Measurements from ENCODE around the gene TMEM9.

Gene TMEM9

DNA sequence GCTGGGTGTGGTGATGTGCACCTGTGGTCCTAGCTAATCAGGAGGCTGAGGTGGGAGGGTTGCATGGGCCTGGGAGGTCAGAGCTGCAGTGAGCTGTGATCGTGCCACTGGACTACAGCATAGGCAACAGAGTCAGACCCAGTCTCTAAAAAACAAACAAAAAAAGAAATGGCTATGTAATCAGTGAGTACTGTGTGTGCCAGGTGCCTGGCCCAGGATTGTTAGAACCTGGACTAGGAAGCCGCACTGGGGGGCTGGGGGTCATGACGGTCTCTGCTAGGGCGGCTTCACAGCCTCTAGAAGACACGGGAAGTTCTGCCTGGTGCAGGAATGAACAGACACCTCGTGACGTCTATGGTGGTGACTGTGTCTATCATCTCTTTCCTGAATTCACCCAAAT lies 8.5 kb downstream of the TMEM9 start:
- no peak for DNase-seq (ENCODE audit: low read depth in 2 of 2, low spot score in 1 of 2)

DNA sequence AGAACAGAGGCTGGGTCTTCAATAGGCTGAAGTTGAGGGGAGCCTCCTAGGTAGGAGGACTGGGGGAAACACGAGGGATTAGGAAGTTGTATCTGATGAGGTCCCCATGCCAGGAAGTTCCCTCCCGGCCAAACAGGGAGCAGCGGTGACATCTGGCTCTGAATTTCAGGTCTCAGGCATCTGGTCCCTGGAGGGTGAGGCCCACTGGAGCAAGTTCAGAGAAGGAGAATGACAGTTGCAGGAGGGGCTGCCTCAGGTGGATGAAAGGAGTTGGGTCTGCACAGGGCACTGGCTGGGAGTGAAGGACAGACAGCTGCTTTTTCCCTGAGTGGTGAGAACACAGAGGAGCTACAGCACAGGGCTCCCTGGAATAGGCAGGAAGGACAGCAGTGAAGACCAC lies 9.1 kb downstream of the TMEM9 start:
- DNase-seq (ENCODE audit: low read depth in 2 of 2, low spot score in 1 of 2) = no peak

DNA sequence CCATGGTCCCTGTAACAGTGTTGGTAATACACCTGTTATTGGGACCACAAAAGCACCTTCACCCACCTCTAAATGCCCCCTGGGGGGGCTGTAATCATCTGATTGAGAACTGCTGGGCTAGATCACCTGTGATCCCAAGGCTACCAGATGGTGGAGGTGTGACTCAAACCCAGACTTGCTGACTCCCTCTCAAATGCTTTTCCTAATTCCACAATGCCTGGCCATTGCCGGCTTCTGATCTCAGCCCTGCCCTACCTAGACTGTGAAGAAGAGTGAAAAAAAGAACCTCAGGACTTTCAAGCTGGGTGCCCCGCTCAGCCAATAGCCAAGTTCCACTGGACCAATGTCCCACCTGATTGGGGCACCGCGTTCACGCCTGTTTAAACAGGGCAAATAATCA lies 9.6 kb downstream of the TMEM9 start:
- DNase-seq (ENCODE audit: low read depth in 2 of 2, low spot score in 1 of 2) = no peak

DNA sequence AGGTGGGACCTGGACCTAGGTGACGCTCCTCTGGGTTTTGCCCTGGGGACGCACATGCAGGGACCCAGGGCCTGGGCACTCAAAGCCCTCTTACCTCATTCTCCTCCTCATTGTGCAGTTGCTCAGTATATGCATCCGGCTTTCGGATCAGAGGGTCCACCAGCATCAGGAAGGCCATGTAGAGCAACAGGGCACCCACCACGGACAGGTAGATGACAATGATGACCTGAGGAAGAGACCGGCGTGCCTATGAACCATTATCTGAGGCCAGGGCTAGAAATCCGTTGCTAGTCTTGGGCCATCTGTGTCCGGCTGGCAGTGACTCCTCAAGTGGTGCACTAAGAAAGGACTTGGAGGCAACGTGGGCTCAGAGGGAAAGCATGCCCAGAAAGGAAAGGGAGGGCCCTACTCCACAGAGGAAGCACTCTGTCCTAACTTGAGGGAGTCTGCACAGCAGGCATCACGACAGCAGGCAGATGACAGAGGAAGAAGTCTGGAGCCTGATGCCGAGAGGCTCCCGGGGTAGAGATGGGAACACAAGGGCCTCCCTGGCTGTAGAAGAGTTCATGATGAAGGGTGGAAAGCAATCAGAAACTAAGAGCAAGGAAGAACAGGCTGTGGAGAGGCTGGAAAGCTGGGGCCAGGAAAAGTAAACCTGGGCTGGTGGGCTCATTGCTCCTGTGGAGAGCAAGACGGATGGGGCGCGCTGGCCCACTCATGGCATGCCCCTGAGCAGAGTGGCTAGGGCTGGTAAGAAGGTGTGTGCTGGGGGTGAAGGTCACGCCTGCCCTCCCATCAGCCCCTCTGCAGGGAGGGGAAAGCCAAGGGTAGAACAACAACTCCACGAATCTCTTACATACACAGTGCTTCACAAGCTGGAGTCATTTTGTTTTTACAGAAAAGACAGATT lies 10.3 kb downstream of the TMEM9 start:
- no peak for DNase-seq (ENCODE audit: low read depth in 2 of 2, low spot score in 1 of 2)

DNA sequence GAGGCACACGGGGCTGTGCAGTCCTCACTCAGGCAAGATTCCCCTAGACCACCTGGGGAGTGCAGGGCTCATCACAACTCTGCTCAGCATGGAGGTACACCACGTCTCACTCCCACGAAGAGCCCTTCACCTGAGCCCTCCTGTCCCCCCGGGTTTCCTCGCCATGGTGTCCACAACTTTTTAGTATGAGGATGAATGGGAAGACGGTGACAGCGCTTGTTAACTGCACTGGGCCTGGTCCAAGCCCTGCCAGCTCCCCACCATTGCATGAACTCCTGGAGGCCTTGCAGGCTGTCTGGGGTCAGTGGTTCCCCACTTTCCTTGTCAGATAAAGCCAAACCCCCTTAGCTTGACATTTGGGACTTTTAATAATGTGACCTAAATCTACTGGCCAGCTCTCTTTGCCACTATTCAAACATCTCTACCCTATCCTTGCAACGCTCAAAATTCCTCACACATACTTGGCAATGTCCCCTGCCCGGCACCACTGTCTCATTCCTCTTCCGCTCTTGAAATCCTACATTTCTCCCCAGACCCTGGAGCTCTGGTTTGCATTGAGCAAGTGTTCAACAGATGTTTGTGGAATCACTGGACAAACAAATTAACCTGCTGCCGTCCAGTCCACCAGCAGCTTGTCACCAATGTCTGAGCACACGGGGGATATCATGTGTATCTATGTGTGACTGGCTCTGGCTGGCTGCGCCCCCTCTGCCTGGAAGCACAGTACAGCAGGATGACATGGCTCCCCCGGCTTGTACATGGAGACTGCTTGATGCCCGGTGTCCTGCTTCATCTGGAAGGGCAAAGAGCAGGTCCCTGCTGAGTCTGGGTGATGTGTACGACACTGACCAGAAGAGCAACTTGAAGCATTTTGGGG lies 11.2 kb downstream of the TMEM9 start:
- no peak for DNase-seq (ENCODE audit: low read depth in 2 of 2, low spot score in 1 of 2)

DNA sequence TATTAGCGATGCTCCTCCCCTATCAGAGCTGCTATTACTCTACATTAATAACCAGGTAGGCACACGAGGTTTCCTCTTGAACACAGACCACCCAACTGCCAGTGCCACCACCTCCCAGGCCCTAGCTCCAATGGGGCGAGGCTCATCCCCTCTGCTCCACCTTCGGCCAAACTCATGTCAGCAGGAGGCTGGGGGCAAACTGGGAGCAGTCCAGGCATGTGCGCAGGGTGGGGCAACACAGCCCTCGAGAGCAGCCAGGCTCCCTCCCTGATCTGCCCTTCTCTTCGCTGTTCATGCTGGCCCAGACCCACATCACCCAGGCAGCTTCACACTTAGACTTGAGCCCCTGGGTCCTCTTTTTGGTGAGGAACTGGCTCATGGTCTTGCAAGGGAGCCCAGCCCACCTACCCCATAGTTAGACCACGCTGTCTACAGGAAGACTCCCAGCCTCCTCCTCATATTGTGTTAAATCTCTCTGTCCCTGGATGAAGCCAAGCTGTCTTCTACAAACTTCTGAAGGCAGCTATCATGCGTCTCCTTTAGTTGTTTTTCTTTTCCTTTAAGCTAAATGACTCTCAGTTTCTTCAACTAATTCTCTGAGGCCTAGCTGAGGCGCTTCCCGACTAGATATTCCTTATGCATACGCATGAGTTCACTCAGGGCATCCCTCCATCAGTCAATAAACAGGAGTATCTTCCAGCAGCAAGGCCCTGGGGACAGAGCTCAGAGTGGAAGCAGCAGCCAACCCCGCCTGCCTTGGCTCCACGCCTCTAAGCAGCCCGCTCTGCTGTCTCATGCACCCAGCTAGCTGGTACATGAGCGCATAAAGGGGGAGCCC lies 12.0 kb downstream of the TMEM9 start:
- DNase-seq (ENCODE audit: low read depth in 2 of 2, low spot score in 1 of 2) = no peak

DNA sequence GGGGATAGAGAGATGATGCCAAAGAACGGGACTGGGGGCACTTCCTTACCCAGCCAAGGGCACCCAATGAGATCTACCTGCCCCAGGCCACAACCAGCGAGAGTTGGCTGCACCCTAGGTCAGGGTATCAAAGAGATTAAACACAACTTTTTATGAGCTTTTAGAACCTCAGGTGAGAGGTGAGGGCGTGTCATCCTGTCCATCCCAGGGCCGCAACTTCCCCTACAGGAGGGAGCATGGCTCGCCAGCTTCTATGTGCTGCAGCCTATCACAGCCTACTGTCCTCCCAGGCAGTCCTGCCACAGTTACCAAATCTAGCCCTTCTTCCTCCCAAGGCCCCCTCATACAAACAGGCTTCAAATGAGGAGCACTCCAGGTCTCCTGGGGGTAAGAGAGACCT lies 12.9 kb downstream of the TMEM9 start:
- DNase-seq (ENCODE audit: low read depth in 2 of 2, low spot score in 1 of 2) = no peak

DNA sequence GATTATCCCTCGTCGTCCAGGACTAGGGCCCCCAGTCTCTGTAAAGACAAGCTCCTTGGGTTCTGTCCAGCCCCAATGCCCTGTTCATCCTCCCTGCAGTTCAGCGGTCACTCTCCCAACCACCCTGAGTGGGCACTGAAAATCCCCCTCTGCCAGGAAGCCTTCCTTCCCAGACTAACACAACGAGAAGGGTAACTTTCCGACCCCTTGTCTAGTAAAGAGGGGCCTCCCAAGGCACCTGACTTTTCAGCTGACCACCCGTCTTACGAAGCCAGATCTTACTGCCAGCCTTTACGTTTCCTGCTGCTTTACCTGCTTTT lies 13.4 kb downstream of the TMEM9 start:
- no peak for DNase-seq (ENCODE audit: low read depth in 2 of 2, low spot score in 1 of 2)

DNA sequence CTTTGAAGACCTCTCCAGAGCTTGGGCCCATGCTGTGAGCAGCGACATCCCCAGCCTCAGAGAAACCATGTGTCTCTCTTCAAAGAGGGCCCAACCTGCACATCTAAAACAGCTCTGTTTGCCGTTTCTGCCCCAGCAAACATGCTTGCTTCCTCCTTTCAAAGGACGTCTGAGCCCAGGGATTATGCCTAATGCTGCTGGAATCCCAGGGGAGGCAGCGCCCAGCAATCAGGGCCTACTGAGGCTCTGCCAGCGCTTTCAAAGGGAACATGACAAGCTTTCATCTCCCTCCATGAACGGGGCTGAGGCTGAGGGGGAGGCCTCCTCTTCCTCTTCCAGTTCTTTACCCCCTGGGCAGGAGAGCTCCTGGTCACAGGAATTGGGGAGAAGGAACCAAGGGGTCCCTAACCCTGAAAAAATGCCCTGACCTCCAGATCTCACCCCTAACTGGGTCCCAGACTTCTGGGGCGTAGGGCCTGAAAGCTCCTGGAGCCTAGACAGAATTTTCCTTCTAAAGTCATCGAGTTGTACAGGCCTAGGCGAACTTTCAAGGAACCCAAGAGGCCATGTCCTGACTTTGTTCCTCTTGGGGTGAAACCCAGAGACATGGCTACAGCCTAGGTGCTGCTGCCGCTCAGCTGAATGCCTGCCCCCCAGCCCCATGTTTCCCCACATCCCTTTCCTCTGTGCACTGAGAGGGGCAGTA lies 13.9 kb downstream of the TMEM9 start:
- DNase-seq (ENCODE audit: low read depth in 2 of 2, low spot score in 1 of 2) = no peak

DNA sequence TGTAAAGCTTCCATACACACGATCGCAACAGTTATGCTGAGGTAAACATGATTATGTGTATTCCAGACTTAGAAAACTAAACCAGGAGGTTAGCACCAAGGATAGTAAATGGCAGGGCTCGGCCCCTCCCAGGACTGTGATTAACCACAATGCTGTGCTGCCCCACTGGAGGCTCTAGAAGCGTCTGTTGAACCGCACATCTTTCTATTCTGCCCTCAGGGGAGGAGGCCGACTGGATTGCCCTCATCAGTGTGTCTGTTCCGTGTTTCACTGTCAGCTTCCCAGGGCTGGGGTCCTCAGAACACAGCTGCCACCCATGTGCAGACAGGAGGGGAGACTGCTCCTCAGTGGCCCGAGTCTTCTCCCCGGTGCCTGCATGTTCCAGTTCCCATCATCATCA lies 14.5 kb downstream of the TMEM9 start:
- DNase-seq (ENCODE audit: low read depth in 2 of 2, low spot score in 1 of 2) = no peak

DNA sequence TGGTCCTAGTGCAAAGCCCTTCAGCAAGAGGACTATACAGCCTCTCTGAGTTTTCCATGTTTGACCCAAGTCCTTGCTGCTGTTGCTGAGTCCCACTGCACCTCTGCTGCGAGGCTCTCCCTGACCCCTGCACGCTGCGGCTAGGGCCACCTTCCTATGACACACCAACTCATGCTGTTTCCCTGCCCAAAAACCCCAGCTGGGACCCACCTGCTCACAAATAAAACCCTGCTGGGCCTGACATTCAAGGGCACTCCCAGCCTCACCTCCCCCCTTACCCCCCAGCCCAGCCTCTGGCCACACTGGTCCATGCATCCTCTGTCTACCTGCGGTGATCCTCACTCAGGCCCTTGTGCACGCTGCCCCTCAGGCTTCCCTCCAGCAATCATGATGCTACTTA lies 15.0 kb downstream of the TMEM9 start:
- DNase-seq (ENCODE audit: low read depth in 2 of 2, low spot score in 1 of 2) = no peak

DNA sequence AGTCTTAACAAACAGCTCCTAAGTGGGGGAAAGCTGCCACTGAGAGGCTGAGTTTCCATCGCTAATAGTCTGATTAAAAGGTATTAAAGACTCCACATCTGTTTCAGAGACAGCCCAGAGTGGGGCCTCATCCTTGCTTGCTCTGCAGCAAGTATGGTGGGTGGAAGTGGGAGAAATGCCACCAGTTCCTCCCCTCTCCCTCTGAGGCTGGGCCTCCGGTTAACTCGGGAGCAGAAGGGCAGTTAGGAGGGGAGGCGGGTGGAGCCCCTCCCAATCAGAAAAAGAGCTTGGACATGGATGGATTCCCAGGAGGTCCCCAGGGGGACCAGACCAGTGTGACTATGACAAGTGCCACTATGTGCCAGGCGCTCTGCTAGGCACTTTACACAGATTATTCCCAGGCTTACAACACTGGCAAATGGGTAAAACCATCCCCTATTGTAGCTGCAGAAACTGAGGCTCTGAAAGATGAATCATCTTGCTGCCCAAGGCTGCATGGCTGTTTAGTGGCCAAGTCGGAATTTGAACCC lies 15.9 kb downstream of the TMEM9 start:
- DNase-seq (ENCODE audit: low read depth in 2 of 2, low spot score in 1 of 2) = no peak

DNA sequence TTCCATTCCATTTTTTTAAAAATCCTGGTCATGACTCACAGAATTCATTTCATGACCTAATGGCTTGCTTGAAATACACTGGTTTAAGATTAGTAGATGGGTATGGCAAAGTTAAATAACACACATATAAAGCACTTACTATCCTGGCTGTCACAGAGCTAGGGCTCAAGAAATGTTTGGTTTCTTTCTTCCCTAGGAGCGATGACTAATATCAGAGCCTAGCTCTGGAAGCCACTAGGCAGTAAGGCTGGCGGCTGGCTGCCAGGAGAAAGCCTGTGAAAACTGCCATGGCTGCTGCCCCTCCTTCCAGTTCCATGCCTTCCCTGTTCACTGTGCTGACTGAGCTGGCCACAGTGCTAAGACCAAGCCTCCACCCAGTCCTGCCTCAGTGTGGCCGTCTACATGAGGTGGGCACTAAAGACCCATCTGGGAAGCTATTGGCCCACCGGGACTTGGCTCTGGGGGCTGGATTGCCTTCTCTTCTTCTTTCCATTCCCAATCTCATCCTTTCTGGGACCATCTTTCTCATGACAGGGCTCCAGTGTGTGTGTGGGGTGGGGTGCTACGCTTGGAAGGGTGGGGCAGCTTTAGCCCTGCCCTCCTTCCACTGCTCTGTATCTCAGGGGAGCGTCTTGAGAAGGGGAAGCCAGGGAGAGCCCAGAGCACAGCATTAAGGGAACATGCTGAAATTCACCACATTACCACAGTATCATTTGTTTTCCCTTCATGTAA lies 16.5 kb downstream of the TMEM9 start:
- DNase-seq (ENCODE audit: low read depth in 2 of 2, low spot score in 1 of 2) = no peak

DNA sequence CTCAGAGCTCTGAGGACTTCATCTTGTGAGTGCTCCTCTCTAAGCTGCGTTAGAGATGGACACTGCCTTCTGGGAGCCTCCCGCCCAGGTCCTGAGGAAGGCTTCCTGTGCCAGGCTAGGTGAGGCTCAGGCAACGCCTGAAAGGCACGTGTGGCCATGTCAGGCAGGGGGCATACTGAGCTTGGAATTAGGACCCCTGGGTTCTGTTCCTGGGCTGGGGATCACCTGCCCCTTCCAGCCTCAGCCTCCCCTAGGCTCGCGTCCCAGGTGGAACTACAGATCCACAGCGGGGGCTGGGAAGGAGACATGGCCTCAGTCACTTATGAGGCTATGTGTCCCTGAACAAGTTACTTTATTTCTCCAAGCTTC lies 17.3 kb downstream of the TMEM9 start:
- no peak for DNase-seq (ENCODE audit: low read depth in 2 of 2, low spot score in 1 of 2)

DNA sequence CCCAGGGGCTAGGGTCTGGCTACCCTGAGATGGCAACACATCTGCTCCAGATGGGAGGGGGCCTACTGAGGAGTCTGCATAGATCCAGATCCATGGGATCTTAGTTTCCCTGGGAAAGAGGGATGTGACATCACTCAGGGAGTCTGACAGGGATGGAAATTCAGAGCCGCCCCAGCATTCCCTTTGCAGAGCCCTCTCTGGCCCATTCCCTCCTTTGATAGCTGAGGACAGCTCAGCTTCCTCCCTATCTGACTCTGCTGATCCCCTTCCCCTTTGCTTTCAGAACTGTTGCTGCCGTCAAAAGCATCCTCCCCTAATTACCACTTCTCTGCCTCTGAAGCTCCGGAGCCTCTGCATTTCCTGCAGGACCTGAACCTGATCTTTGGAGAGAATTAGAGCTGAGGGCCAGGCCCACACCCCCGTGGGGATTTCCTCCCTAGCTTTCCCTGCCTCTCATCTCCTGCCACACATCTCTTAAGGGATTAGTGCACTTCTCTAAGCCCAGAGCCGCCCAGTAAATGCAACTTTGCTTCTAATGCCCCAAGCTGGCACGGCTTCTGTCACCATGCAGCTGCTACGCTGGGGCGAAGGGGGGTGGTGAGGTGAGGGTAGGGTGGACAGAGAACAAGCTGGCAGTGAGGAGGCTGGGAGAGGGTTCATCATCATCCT lies 17.8 kb downstream of the TMEM9 start:
- DNase-seq (ENCODE audit: low read depth in 2 of 2, low spot score in 1 of 2) = no peak

DNA sequence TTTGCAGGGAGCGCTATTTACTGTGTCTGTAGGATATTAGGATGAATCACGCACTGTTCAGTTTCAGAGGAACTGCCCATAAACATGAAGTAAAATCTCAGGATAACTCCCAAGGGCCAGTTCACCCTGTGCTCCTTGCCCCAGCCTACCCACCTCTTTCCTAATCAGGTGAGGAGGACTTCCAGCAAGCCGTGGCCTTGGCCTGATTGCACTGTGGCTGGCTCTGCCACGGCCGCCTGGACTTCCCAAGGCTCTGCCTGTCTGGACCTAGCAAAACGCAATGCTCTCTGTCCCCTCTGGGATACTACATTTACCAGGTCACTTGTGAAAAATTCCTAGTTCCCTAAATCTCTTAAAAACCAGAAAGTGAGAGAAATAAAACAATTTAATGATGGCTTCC lies 19.9 kb downstream of the TMEM9 start:
- no peak for DNase-seq (ENCODE audit: low read depth in 2 of 2, low spot score in 1 of 2)

DNA sequence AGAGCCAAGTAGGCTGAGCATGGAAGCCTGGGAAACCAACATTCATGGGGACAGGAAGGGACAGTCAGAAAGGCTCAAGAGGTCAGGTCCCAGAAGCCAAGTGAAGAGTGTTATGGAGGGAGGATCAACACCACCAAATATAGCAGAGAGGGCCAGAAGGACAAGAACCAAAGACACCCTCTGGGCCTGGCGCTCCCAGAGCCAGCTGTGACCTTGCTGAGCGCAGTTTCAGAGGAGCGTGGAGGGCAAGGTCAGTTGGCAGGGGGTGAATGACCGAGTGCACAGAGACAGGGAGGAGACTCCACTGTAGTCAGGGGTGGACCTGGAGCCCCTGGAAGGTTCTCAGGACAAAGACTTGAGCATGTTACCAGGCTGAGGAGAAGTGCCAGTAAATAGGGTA lies 22.9 kb downstream of the TMEM9 start:
- no peak for DNase-seq (ENCODE audit: low read depth in 2 of 2, low spot score in 1 of 2)

DNA sequence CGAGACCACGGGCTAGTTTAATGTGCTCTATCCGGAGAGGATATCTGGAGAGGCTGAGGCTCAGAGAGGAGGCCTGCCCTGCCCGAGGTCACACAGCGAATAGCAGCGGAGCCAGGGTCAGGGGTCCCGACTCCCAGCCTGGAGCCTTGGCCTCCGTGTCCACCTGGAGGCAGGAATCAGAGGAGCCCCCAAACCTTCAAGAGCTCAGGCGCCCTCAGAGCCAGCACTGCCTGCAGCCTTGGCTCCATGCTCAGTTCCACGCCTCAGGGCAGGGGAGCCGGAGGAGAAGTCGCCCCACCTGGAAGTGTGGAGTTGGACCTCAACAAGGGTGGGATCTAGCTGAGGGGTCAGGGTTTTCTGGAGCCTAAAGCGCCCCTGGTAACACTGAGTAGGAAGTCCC lies 25.3 kb downstream of the TMEM9 start:
- no peak for DNase-seq (ENCODE audit: low read depth in 2 of 2, low spot score in 1 of 2)

DNA sequence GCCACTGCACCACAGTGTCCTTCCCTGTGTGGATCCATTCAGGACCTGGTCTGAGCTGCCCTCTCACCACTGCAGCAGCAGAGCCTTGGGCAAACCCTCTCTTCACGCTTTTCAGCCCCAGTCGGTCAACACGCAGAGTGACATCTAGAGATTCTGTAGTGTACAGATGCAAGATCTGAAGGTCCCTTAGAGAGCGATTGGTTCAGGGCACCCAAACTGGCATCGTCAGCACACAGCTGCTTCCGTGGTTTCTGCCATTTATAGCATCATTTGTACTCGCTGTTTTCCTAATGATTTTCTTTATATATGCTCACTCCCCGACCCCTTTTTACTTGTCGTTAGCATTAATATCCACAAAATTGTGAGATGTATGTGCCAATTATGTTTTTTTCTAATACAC lies 25.8 kb downstream of the TMEM9 start:
- no peak for DNase-seq (ENCODE audit: low read depth in 2 of 2, low spot score in 1 of 2)
